ENCODE data around the gene WNT7A. TPM values are rescaled to one million over a fixed set of nuclear protein-coding genes. Genes with fewer than 3 reads are reported as not detected.

Gene WNT7A
- polyA plus RNA-seq, 4 donors: 0.01 TPM; not detected in 3

DNA sequence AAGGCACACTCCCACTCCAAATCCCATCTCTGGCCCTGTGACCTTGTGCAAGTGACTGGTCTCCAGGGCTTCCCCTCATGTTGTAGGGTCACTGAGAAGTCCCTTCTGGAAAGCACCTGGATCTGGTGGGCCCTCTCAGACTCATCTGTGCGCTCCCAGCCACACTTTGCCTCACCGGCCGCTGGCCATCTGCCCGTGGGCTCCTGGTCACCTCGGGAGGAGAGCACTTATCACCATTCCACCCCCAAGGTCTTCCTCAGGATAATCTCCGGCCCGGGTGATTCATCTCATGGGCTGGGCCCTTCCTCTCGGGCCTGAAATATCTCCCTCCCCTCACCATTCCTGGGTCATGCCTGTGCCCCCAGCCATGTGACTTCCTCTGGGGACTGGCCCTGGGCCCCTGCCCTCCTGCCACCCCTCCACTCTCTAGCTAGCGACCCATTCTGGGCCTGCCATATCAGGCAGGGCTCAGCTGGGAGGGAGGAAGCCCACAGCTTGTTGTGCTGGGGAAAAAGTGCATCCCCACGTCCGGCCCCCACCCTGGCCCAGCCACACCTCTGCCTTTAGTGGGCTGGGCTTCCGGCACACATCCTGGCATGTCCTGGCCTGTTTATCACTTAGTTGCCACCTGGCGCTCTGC, 10.6 kb upstream of the WNT7A start:
- FAIRE-seq (no peak), DNase-seq (no peak)
- Histone ChIP-seq H3K36me3 (ENCODE audit: control insufficient read depth in 3 of 3, insufficient read depth in 2 of 3, low read depth in 1 of 3, low read length in 3 of 3) (no peaks in the 10 kb centered on the region), H3K9me3 (ENCODE audit: control insufficient read depth in 2 of 2, insufficient read depth in 1 of 2, low read depth in 1 of 2, low read length in 1 of 2) (no peaks in the 10 kb centered on the region), H3K4me1 (ENCODE audit: control insufficient read depth in 3 of 3, insufficient read depth in 2 of 3, low read depth in 1 of 3, low read length in 2 of 3) (peaks cover 0 to 3% (median 0%) of the 10 kb centered on the region in 3 donors), H3K27ac (ENCODE audit: low read depth in 1 of 3, low read length in 2 of 3) (no peak overlapping the region), H3K4me3 (ENCODE audit: low read depth in 1 of 3, low read length in 3 of 3) (no peak overlapping the region), H3K27me3 (ENCODE audit: control insufficient read depth in 3 of 3, insufficient read depth in 3 of 3, low read length in 3 of 3) (peaks cover 0 to 16% (median 0%) of the 10 kb centered on the region in 3 donors)
- WGBS, 3 donors: 33 to 46% (median 43%) methylated on average over 13 of the region's 13 CpGs

GRCh38 chr3:13888576-13888975, 8.7 kb upstream of the WNT7A start:
- DNase-seq (no peak), FAIRE-seq (no peak)
- Histone ChIP-seq H3K27ac (ENCODE audit: low read depth in 1 of 3, low read length in 2 of 3) (no peak overlapping the region), H3K4me1 (ENCODE audit: control insufficient read depth in 3 of 3, insufficient read depth in 2 of 3, low read depth in 1 of 3, low read length in 2 of 3) (no peaks in the 10 kb centered on the region), H3K27me3 (ENCODE audit: control insufficient read depth in 3 of 3, insufficient read depth in 3 of 3, low read length in 3 of 3) (peaks cover 0 to 13% (median 0%) of the 10 kb centered on the region in 3 donors), H3K9me3 (ENCODE audit: control insufficient read depth in 2 of 2, insufficient read depth in 1 of 2, low read depth in 1 of 2, low read length in 1 of 2) (no peaks in the 10 kb centered on the region), H3K4me3 (ENCODE audit: low read depth in 1 of 3, low read length in 3 of 3) (no peak overlapping the region), H3K36me3 (ENCODE audit: control insufficient read depth in 3 of 3, insufficient read depth in 2 of 3, low read depth in 1 of 3, low read length in 3 of 3) (no peaks in the 10 kb centered on the region)
- WGBS, 3 donors: 80 to 86% (median 83%) methylated on average over 1 of the region's 1 CpG

- WGBS, 3 donors: 65 to 68% (median 68%) methylated on average over 6 of the region's 6 CpGs
- H3K4me1 ChIP-seq (ENCODE audit: control insufficient read depth in 3 of 3, insufficient read depth in 2 of 3, low read depth in 1 of 3, low read length in 2 of 3): no peaks in the 10 kb centered on the region
- H3K27ac ChIP-seq (ENCODE audit: low read depth in 1 of 3, low read length in 2 of 3): no peak overlapping the region
- DNase-seq (no peak), FAIRE-seq (no peak)
- no peak overlapping the region for H3K4me3 ChIP-seq (ENCODE audit: low read depth in 1 of 3, low read length in 3 of 3)
- H3K36me3 ChIP-seq (ENCODE audit: control insufficient read depth in 3 of 3, insufficient read depth in 2 of 3, low read depth in 1 of 3, low read length in 3 of 3): no peaks in the 10 kb centered on the region
- H3K9me3 ChIP-seq (ENCODE audit: control insufficient read depth in 2 of 2, insufficient read depth in 1 of 2, low read depth in 1 of 2, low read length in 1 of 2): no peaks in the 10 kb centered on the region
- peaks cover 0 to 18% (median 0%) of the 10 kb centered on the region in 3 donors for H3K27me3 ChIP-seq (ENCODE audit: control insufficient read depth in 3 of 3, insufficient read depth in 3 of 3, low read length in 3 of 3)
Observed at GRCh38 chr3:13887495-13888300, 7.8 kb upstream of the WNT7A start.

GRCh38 chr3:13886593-13887129, 6.8 kb upstream of the WNT7A start:
- no peak for FAIRE-seq
- H3K9me3 ChIP-seq (ENCODE audit: control insufficient read depth in 2 of 2, insufficient read depth in 1 of 2, low read depth in 1 of 2, low read length in 1 of 2): peaks cover 0 to 4% of the 10 kb centered on the region in 2 donors
- H3K27ac ChIP-seq (ENCODE audit: low read depth in 1 of 3, low read length in 2 of 3): no peak overlapping the region
- 66 to 73% (median 72%) methylated on average over 4 of the region's 4 CpGs for WGBS, 3 donors
- no peaks in the 10 kb centered on the region for H3K36me3 ChIP-seq (ENCODE audit: control insufficient read depth in 3 of 3, insufficient read depth in 2 of 3, low read depth in 1 of 3, low read length in 3 of 3)
- H3K27me3 ChIP-seq (ENCODE audit: control insufficient read depth in 3 of 3, insufficient read depth in 3 of 3, low read length in 3 of 3): peaks cover 0 to 28% (median 7%) of the 10 kb centered on the region in 3 donors
- no peak for DNase-seq
- H3K4me3 ChIP-seq (ENCODE audit: low read depth in 1 of 3, low read length in 3 of 3): no peak overlapping the region
- no peaks in the 10 kb centered on the region for H3K4me1 ChIP-seq (ENCODE audit: control insufficient read depth in 3 of 3, insufficient read depth in 2 of 3, low read depth in 1 of 3, low read length in 2 of 3)

- Histone ChIP-seq H3K9me3 (ENCODE audit: control insufficient read depth in 2 of 2, insufficient read depth in 1 of 2, low read depth in 1 of 2, low read length in 1 of 2) (peaks cover 0 to 4% of the 10 kb centered on the region in 2 donors), H3K27ac (ENCODE audit: low read depth in 1 of 3, low read length in 2 of 3) (no peak overlapping the region), H3K4me1 (ENCODE audit: control insufficient read depth in 3 of 3, insufficient read depth in 2 of 3, low read depth in 1 of 3, low read length in 2 of 3) (no peaks in the 10 kb centered on the region), H3K36me3 (ENCODE audit: control insufficient read depth in 3 of 3, insufficient read depth in 2 of 3, low read depth in 1 of 3, low read length in 3 of 3) (no peaks in the 10 kb centered on the region), H3K27me3 (ENCODE audit: control insufficient read depth in 3 of 3, insufficient read depth in 3 of 3, low read length in 3 of 3) (peaks cover 0 to 38% (median 7%) of the 10 kb centered on the region in 3 donors), H3K4me3 (ENCODE audit: low read depth in 1 of 3, low read length in 3 of 3) (no peak overlapping the region)
- no peak for DNase-seq
- WGBS, 3 donors: 39 to 42% (median 41%) methylated on average over 8 of the region's 8 CpGs
- FAIRE-seq: no peak
Observed at GRCh38 chr3:13885704-13886010, 5.8 kb upstream of the WNT7A start.

DNA sequence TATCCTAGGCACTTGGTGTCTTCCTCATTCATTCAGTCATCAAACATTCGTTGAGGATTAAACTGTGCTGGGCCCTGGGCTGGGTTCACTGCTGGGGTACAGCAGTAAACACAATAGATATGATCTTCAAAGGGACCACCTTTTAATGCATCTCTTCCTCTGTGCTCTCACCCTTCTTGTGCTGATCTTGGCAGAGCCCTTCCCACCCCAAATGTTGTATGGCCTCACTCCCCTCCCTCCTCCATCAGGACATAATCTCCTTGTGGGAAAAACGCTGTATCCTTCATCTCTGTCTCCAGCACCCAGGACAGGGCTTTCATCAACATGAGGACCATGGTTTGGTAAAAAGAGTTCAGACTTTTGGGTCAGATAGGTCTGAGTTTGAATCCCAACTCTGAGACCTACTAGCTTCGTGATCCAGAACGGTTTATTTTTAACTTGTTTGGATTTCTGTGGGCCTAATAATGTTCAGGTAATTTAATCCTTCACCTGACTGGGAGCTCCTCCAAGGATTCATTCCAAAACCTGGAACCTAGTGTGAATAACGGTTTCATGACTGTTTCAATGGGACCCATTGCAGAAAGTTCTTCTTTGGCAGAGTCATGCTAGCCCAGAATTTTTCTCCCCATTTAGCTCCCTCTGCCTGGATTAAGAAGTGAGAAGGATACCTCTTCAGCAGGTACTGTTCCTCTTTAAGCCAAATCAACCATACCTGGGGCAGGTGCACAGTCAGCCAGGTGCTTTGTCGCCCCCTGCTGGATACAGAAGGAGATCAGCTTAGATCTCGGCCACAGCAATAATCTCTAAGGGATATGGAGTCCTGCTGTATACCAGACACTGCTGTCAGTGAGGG, 5.2 kb upstream of the WNT7A start:
- Histone ChIP-seq H3K4me1 (ENCODE audit: control insufficient read depth in 3 of 3, insufficient read depth in 2 of 3, low read depth in 1 of 3, low read length in 2 of 3) (no peaks in the 10 kb centered on the region), H3K27ac (ENCODE audit: low read depth in 1 of 3, low read length in 2 of 3) (no peak overlapping the region), H3K36me3 (ENCODE audit: control insufficient read depth in 3 of 3, insufficient read depth in 2 of 3, low read depth in 1 of 3, low read length in 3 of 3) (no peaks in the 10 kb centered on the region), H3K4me3 (ENCODE audit: low read depth in 1 of 3, low read length in 3 of 3) (no peak overlapping the region), H3K9me3 (ENCODE audit: control insufficient read depth in 2 of 2, insufficient read depth in 1 of 2, low read depth in 1 of 2, low read length in 1 of 2) (peaks cover 0 to 4% of the 10 kb centered on the region in 2 donors), H3K27me3 (ENCODE audit: control insufficient read depth in 3 of 3, insufficient read depth in 3 of 3, low read length in 3 of 3) (peaks cover 0 to 40% (median 7%) of the 10 kb centered on the region in 3 donors)
- FAIRE-seq: no peak
- WGBS, 3 donors: 16 to 26% (median 21%) methylated on average over 7 of the region's 7 CpGs
- peak; percentile 66 to 76 for DNase-seq

DNA sequence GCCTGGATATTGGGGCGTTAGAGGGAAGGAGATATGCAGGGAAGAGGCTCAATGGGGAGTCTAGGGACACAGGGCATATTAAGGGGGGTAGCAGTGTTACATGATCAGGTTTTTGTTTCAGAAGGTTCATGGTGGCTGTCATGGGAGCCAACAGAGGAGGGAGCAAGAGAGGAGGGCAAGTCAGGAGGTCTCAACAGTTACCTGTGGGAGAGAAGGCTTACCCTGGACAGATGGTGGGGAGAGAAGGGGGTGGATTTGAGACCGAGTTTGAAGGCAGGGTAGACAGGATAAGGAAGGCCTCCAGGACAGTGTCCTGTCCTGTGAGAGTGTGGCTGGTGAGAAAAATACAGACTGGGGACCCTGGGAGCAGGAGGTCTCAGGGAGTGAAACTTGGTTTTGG, 3.8 kb upstream of the WNT7A start:
- Histone ChIP-seq H3K27me3 (ENCODE audit: control insufficient read depth in 3 of 3, insufficient read depth in 3 of 3, low read length in 3 of 3) (peaks cover 6 to 50% (median 15%) of the 10 kb centered on the region in 3 donors), H3K27ac (ENCODE audit: low read depth in 1 of 3, low read length in 2 of 3) (no peak overlapping the region), H3K36me3 (ENCODE audit: control insufficient read depth in 3 of 3, insufficient read depth in 2 of 3, low read depth in 1 of 3, low read length in 3 of 3) (no peaks in the 10 kb centered on the region), H3K4me3 (ENCODE audit: low read depth in 1 of 3, low read length in 3 of 3) (no peak overlapping the region), H3K4me1 (ENCODE audit: control insufficient read depth in 3 of 3, insufficient read depth in 2 of 3, low read depth in 1 of 3, low read length in 2 of 3) (peaks cover 0 to 2% (median under 1%) of the 10 kb centered on the region in 3 donors), H3K9me3 (ENCODE audit: control insufficient read depth in 2 of 2, insufficient read depth in 1 of 2, low read depth in 1 of 2, low read length in 1 of 2) (peaks cover 0 to 4% of the 10 kb centered on the region in 2 donors)
- WGBS, 3 donors: 44 to 61% (median 46%) methylated on average over 2 of the region's 2 CpGs
- DNase-seq (no peak), FAIRE-seq (no peak)

DNA sequence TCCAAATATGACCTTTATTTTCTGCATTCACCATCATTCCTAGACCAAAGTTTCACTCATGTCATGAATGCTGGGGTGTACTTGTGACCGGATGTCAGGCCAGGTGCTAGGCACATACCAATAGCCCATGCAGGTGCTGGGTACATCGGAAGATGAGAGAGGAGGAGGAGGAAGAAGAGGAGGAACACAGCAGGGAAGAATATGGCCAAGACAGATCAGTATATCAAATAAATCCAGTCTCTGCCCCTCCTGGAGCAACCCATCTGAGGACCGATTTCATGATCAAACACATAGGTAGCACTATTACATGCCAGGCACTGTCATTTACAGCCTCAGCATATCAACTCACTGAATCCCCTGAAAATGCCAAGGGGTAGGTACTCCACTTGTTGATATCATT, 3.0 kb upstream of the WNT7A start:
- Histone ChIP-seq H3K9me3 (ENCODE audit: control insufficient read depth in 2 of 2, insufficient read depth in 1 of 2, low read depth in 1 of 2, low read length in 1 of 2) (peaks cover 0 to 4% of the 10 kb centered on the region in 2 donors), H3K27me3 (ENCODE audit: control insufficient read depth in 3 of 3, insufficient read depth in 3 of 3, low read length in 3 of 3) (peaks cover 13 to 57% (median 20%) of the 10 kb centered on the region in 3 donors), H3K36me3 (ENCODE audit: control insufficient read depth in 3 of 3, insufficient read depth in 2 of 3, low read depth in 1 of 3, low read length in 3 of 3) (no peaks in the 10 kb centered on the region), H3K27ac (ENCODE audit: low read depth in 1 of 3, low read length in 2 of 3) (no peak overlapping the region), H3K4me1 (ENCODE audit: control insufficient read depth in 3 of 3, insufficient read depth in 2 of 3, low read depth in 1 of 3, low read length in 2 of 3) (peaks cover 0 to 4% (median 2%) of the 10 kb centered on the region in 3 donors), H3K4me3 (ENCODE audit: low read depth in 1 of 3, low read length in 3 of 3) (no peak overlapping the region)
- WGBS, 3 donors: 90 to 94% (median 92%) methylated on average over 3 of the region's 3 CpGs
- no peak for FAIRE-seq
- DNase-seq: no peak

Data from small intestine (tissue), 7 donors.